SIG-M5 treated with dmso at 0.1 percent for 504 hours (cell line): ENCODE results near the gene LRRK2.
"Not testable (repeated sequence)": the region's sequence is repeated elsewhere in the genome, so short reads cannot be mapped to it uniquely, and the experiment has no call there.

Source experiments
- DNase-seq: peaks from one replicate; lab custom pipeline; 2025; ENCODE audit not compliant: unreplicated experiment; lab: John Stamatoyannopoulos, UW

The LRRK2 gene

GRCh38 chr12:40312982-40313576, 88.3 kb downstream of the LRRK2 start:
- DNase-seq, result peak; percentile 28

- DNase-seq, result no peak
Observed at GRCh38 chr12:40313928-40314327, 89.1 kb downstream of the LRRK2 start.

GRCh38 chr12:40314927-40315326, 90.1 kb downstream of the LRRK2 start:
- DNase-seq, result peak; percentile 18

GRCh38 chr12:40315375-40315774, 90.6 kb downstream of the LRRK2 start:
- no peak for DNase-seq

GRCh38 chr12:40324261-40324660, 99.5 kb downstream of the LRRK2 start:
- DNase-seq, result no peak

GRCh38 chr12:40325349-40325960, 100.7 kb downstream of the LRRK2 start:
- peak; percentile 71 for DNase-seq

GRCh38 chr12:40327535-40327934, 102.7 kb downstream of the LRRK2 start:
- DNase-seq, result no peak

- no peak for DNase-seq
Observed at GRCh38 chr12:40330180-40330579, 105.4 kb downstream of the LRRK2 start.

- no peak for DNase-seq
Observed at GRCh38 chr12:40331886-40332285, 107.1 kb downstream of the LRRK2 start.

GRCh38 chr12:40335991-40336390, 111.2 kb downstream of the LRRK2 start:
- DNase-seq, result no peak

GRCh38 chr12:40336573-40337199, 111.9 kb downstream of the LRRK2 start:
- peak; percentile 46 for DNase-seq

- no peak for DNase-seq
Observed at GRCh38 chr12:40338071-40338470, 113.3 kb downstream of the LRRK2 start.

GRCh38 chr12:40338621-40339020, 113.8 kb downstream of the LRRK2 start:
- no peak for DNase-seq

- DNase-seq, result no peak
Observed at GRCh38 chr12:40342010-40342409, 117.2 kb downstream of the LRRK2 start.

- DNase-seq, result no peak
Observed at GRCh38 chr12:40343124-40343523, 118.3 kb downstream of the LRRK2 start.

GRCh38 chr12:40344312-40344711, 119.5 kb downstream of the LRRK2 start:
- no peak for DNase-seq

- no peak for DNase-seq
Observed at GRCh38 chr12:40351976-40352375, 127.2 kb downstream of the LRRK2 start.

GRCh38 chr12:40375076-40375475, 150.3 kb downstream of the LRRK2 start:
- DNase-seq, result peak; percentile 19

GRCh38 chr12:40376533-40377267, 151.9 kb downstream of the LRRK2 start:
- DNase-seq, result no peak

- no peak for DNase-seq
Observed at GRCh38 chr12:40378691-40379090, 153.9 kb downstream of the LRRK2 start.

GRCh38 chr12:40382217-40382616, 157.4 kb downstream of the LRRK2 start:
- DNase-seq, result no peak

- DNase-seq, result not testable (repeated sequence)
Observed at GRCh38 chr12:40387279-40387678, 162.5 kb downstream of the LRRK2 start.
